GM18502 (cell line): Measurements from ENCODE around the gene BRAF.
"Not testable (repeated sequence)": the region's sequence is repeated elsewhere in the genome, so short reads cannot be mapped to it uniquely, and the experiment has no call there.

Experiments
- ATAC-seq: cut with Tn5 transposase; IDR thresholded peaks from one replicate; pipeline ENCODE4 v1.9.1; 2021; ENCODE audit warnings: mild to moderate bottlenecking; ENCODE audit not compliant: unreplicated experiment, poor library complexity

The BRAF gene

GRCh38 chr7:140688341-140688740, 236.4 kb downstream of the BRAF start:
- ATAC-seq = no peak

GRCh38 chr7:140686921-140687320, 237.8 kb downstream of the BRAF start:
- ATAC-seq = no peak

- ATAC-seq = no peak
Measured at GRCh38 chr7:140685407-140686087, 239.2 kb downstream of the BRAF start.

GRCh38 chr7:140684066-140684950, 240.4 kb downstream of the BRAF start:
- no peak for ATAC-seq

- ATAC-seq = no peak
Measured at GRCh38 chr7:140683657-140684056, 241.1 kb downstream of the BRAF start.

- ATAC-seq = no peak
Measured at GRCh38 chr7:140681766-140682165, 243.0 kb downstream of the BRAF start.

GRCh38 chr7:140680886-140681285, 243.8 kb downstream of the BRAF start:
- ATAC-seq = no peak

- ATAC-seq = no peak
Measured at GRCh38 chr7:140679186-140679585, 245.5 kb downstream of the BRAF start.

- ATAC-seq = no peak
Measured at GRCh38 chr7:140678816-140679130, 246.0 kb downstream of the BRAF start.

GRCh38 chr7:140678081-140678815, 246.5 kb downstream of the BRAF start:
- no peak for ATAC-seq

GRCh38 chr7:140677496-140677895, 247.2 kb downstream of the BRAF start:
- ATAC-seq = no peak

- ATAC-seq = not testable (repeated sequence)
Measured at GRCh38 chr7:140676956-140677355, 247.8 kb downstream of the BRAF start.

- peak; percentile 62 for ATAC-seq
Measured at GRCh38 chr7:140676306-140676705, 248.4 kb downstream of the BRAF start.

GRCh38 chr7:140675726-140676125, 249.0 kb downstream of the BRAF start:
- ATAC-seq = no peak

GRCh38 chr7:140674899-140675701, 249.6 kb downstream of the BRAF start:
- no peak for ATAC-seq

GRCh38 chr7:140674356-140674800, 250.4 kb downstream of the BRAF start:
- ATAC-seq = peak; percentile 37

- ATAC-seq = no peak
Measured at GRCh38 chr7:140673774-140674155, 251.0 kb downstream of the BRAF start.

- ATAC-seq = peak; percentile 48
Measured at GRCh38 chr7:140673063-140673773, 251.5 kb downstream of the BRAF start.

GRCh38 chr7:140672382-140673062, 252.2 kb downstream of the BRAF start, which contains the start of gene ADCK2:
TSS of gene ADCK2 (plus strand) at chr7:140672945. CDS start at chr7:140673331, 386 bp downstream.
- ATAC-seq = peak; percentile 54
